ENCODE results near the gene ANKRD42.
"Not testable (repeated sequence)": the region's sequence is repeated elsewhere in the genome, so short reads cannot be mapped to it uniquely, and the experiment has no call there.

ANKRD42 gene

GRCh38 chr11:83238111-83238510 lies 44.6 kb downstream of the ANKRD42 start:
- no peak for DNase-seq
- TF ChIP-seq GATA1 (IDR thresholded peaks at IDR 0.05; ENCODE audit: low read depth, low read length) (no peak), POLR2A (IDR thresholded peaks at IDR 0.05; ENCODE audit: low read length) (no peak)

- TF ChIP-seq POLR2A (IDR thresholded peaks at IDR 0.05; ENCODE audit: low read length) = no peak
- no peak for TF ChIP-seq GATA1 (IDR thresholded peaks at IDR 0.05; ENCODE audit: low read depth, low read length)
- peak; percentile 63 to 77 for DNase-seq
Observed at GRCh38 chr11:83241291-83241946, 47.9 kb downstream of the ANKRD42 start.

- no peak for DNase-seq
- TF ChIP-seq GATA1 (IDR thresholded peaks at IDR 0.05; ENCODE audit: low read depth, low read length) (no peak), POLR2A (IDR thresholded peaks at IDR 0.05; ENCODE audit: low read length) (no peak)
Observed at GRCh38 chr11:83249445-83249844, 55.9 kb downstream of the ANKRD42 start.

- TF ChIP-seq GATA1 (IDR thresholded peaks at IDR 0.05; ENCODE audit: low read depth, low read length) = no peak
- TF ChIP-seq POLR2A (IDR thresholded peaks at IDR 0.05; ENCODE audit: low read length) = no peak
- peak; percentile 64 to 73 for DNase-seq
Observed at GRCh38 chr11:83249972-83250593, 56.6 kb downstream of the ANKRD42 start.

GRCh38 chr11:83252266-83252665 lies 58.8 kb downstream of the ANKRD42 start:
- DNase-seq = no peak

GRCh38 chr11:83252941-83253340 lies 59.4 kb downstream of the ANKRD42 start:
- no peak for TF ChIP-seq GATA1 (IDR thresholded peaks at IDR 0.05; ENCODE audit: low read depth, low read length)
- no peak for TF ChIP-seq POLR2A (IDR thresholded peaks at IDR 0.05; ENCODE audit: low read length)
- no peak for DNase-seq

More at GRCh38 chr11:83252266-83252665, 58.8 kb downstream of the ANKRD42 start:
- TF ChIP-seq POLR2A (IDR thresholded peaks at IDR 0.05; ENCODE audit: low read length) (no peak), GATA1 (IDR thresholded peaks at IDR 0.05; ENCODE audit: low read depth, low read length) (no peak)

- DNase-seq = peak; percentile 44 to 73
- TF ChIP-seq POLR2A (IDR thresholded peaks at IDR 0.05; ENCODE audit: low read length) = no peak
- TF ChIP-seq GATA1 (IDR thresholded peaks at IDR 0.05; ENCODE audit: low read depth, low read length) = no peak
Observed at GRCh38 chr11:83255366-83255765, 61.9 kb downstream of the ANKRD42 start.

GRCh38 chr11:83256602-83257340 lies 63.3 kb downstream of the ANKRD42 start:
- DNase-seq = no peak
- TF ChIP-seq POLR2A (IDR thresholded peaks at IDR 0.05; ENCODE audit: low read length) (no peak), GATA1 (IDR thresholded peaks at IDR 0.05; ENCODE audit: low read depth, low read length) (no peak)

GRCh38 chr11:83257761-83258168 lies 64.3 kb downstream of the ANKRD42 start:
- DNase-seq = no peak
- TF ChIP-seq POLR2A (IDR thresholded peaks at IDR 0.05; ENCODE audit: low read length) = no peak
- TF ChIP-seq GATA1 (IDR thresholded peaks at IDR 0.05; ENCODE audit: low read depth, low read length) = no peak

- no peak for TF ChIP-seq POLR2A (IDR thresholded peaks at IDR 0.05; ENCODE audit: low read length)
- no peak for TF ChIP-seq GATA1 (IDR thresholded peaks at IDR 0.05; ENCODE audit: low read depth, low read length)
- DNase-seq = no peak
Observed at GRCh38 chr11:83259559-83259958, 66.0 kb downstream of the ANKRD42 start.

GRCh38 chr11:83265331-83265730 lies 71.8 kb downstream of the ANKRD42 start:
- TF ChIP-seq POLR2A (IDR thresholded peaks at IDR 0.05; ENCODE audit: low read length) = no peak
- no peak for TF ChIP-seq GATA1 (IDR thresholded peaks at IDR 0.05; ENCODE audit: low read depth, low read length)
- no peak for DNase-seq

- not testable (repeated sequence) for DNase-seq
Observed at GRCh38 chr11:83269080-83269479, 75.6 kb downstream of the ANKRD42 start.

GRCh38 chr11:83271734-83272133 lies 78.2 kb downstream of the ANKRD42 start:
- not testable (repeated sequence) for DNase-seq

GRCh38 chr11:83272627-83273026 lies 79.1 kb downstream of the ANKRD42 start:
- TF ChIP-seq GATA1 (IDR thresholded peaks at IDR 0.05; ENCODE audit: low read depth, low read length) (no peak), POLR2A (IDR thresholded peaks at IDR 0.05; ENCODE audit: low read length) (no peak)
- no peak for DNase-seq
